Activated naive CD4-positive, alpha-beta T cell treated with anti-CD3 and anti-CD28 coated beads for 36 hours (primary cell): ENCODE data around the gene SLC24A4. TPM values are rescaled to one million over a fixed set of nuclear protein-coding genes. Genes with fewer than 3 reads are reported as not detected.

ENCODE experiments used
- CTCF ChIA-PET: fragments of 350-600 bp; sonication (Branson Sonifier 250); formaldehyde crosslinking; loops from one replicate; lab custom pipeline; 2021; ENCODE audit warnings: antibody characterized with exemption; lab: Charles Lee
- DNase-seq: peaks from one replicate; pipeline ENCODE4 v3.0.0-alpha.2; 2020
- H3K27ac Mint-ChIP-seq: one replicate; pipeline ENCODE4 v1.8.0; 2021; ENCODE audit warnings: mild to moderate bottlenecking, mixed read lengths
- H3K27me3 Mint-ChIP-seq: one replicate; pipeline ENCODE4 v1.8.0; 2021; ENCODE audit warnings: low read depth, mixed read lengths
- H3K36me3 Mint-ChIP-seq: one replicate; pipeline ENCODE4 v1.8.0; 2021; ENCODE audit warnings: low read depth, mixed read lengths
- H3K4me1 Mint-ChIP-seq: one replicate; pipeline ENCODE4 v1.8.0; 2021; ENCODE audit warnings: low read depth, mixed read lengths
- H3K4me3 Mint-ChIP-seq: one replicate; pipeline ENCODE4 v1.8.0; 2021; ENCODE audit warnings: mild to moderate bottlenecking, moderate library complexity, mixed read lengths
- H3K9me3 Mint-ChIP-seq: one replicate; pipeline ENCODE4 v1.8.0; 2021; ENCODE audit warnings: mixed read lengths
- intact Hi-C: fragments of 100-400 bp; cut with micrococcal nuclease; formaldehyde crosslinking; loops from one replicate; pipeline ENCODE4 v1.15.1; 2023
- total RNA-seq, 2 experiments: library from RNA; stranded (reverse); gene quantifications; one replicate each; pipeline ENCODE4 v1.2.3, GENCODE V29; 2021

Gene SLC24A4
- total RNA-seq, 2 experiments from 2014 or later = not detected

DNA sequence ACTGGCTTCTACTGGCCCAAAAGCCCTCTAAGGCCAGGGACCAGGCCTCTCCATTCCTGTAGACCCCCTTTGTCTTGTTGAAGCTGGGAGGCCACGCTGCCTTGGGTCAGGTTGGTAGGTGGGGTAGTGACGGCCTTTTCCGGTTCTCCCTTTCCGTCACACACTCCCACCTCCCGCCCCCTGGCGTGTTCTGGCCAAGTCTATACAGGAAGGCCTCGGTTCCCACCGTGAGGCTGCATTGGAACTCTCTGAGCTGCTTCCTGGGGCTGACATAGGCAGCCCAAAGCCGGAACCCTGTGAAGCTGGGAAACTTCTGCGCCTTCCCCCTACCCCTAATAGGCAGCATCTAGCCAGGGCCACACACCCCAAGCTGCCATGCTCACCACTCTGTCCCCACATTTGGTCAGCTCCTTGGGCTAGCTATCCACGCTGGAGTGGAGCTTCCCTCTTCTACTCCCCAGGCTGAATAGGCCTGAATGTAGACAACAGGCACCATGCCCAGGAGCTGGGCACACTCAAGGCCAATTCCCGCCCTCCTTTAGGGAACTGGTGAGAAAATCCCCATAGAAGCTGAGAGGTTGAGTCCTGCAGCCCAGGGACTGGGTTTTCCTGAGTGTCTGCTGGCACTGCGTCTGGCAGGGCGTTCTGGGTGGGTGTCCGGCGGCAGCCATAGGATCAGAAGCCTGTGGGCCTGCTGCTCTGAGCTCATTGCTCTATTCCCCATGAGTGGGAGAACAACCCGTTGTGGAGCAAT, 226.3 kb downstream of the SLC24A4 start:
- H3K4me3 Mint-ChIP-seq = no peak overlapping the region
- H3K27me3 Mint-ChIP-seq = no peaks in the 10 kb centered on the region
- no peaks in the 10 kb centered on the region for H3K9me3 Mint-ChIP-seq
- peaks cover 14% of the 10 kb centered on the region for H3K4me1 Mint-ChIP-seq
- no peaks in the 10 kb centered on the region for H3K36me3 Mint-ChIP-seq
- no peak for DNase-seq
- CTCF ChIA-PET = interaction anchor here (1.0 to 1.7 kb wide), 6 partner anchors 18 to 121 kb away, joined by 3 to 4 read pairs (median 4); no protein-coding TSS in a partner anchor
- intact Hi-C loops = loop anchor here (5.0 kb wide), 1 partner anchor 38 kb away; no protein-coding TSS in a partner anchor
- H3K27ac Mint-ChIP-seq = no peak overlapping the region

DNA sequence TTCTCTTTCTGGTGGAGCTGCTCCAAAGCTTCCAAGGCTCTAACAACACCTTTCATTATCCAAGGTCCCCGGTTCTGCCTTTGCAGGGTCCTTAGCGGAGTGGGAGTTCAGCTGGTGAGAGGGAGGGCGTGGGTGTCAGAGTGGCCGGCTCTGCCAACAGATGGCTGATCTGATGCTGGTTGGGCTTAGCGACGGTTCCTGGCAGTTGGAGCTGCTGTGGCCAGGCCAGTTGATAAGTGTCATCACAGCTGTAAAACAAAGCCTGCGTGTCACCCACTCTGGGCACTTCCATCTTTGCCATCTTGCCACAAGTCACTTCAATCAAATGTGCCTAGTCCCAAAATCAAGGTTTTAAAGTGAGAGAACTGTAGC, 226.9 kb downstream of the SLC24A4 start:
- no peaks in the 10 kb centered on the region for H3K9me3 Mint-ChIP-seq
- CTCF ChIA-PET = interaction anchor here (1.0 to 1.7 kb wide), 6 partner anchors 17 to 120 kb away, joined by 3 to 4 read pairs (median 4); no protein-coding TSS in a partner anchor
- no peaks in the 10 kb centered on the region for H3K27me3 Mint-ChIP-seq
- no peak for DNase-seq
- H3K4me1 Mint-ChIP-seq = peaks cover 14% of the 10 kb centered on the region
- H3K27ac Mint-ChIP-seq = no peak overlapping the region
- intact Hi-C loops = loop anchor here (5.0 kb wide), 1 partner anchor 37 kb away; no protein-coding TSS in a partner anchor
- H3K4me3 Mint-ChIP-seq = no peak overlapping the region
- H3K36me3 Mint-ChIP-seq = no peaks in the 10 kb centered on the region

Other genes with a start within 250 kb of the SLC24A4 start
- gene ATXN3, start 216.6 kb upstream of the SLC24A4 start, total RNA-seq = 10 to 100 TPM; 25.0 to 27.1 TPM
- gene NDUFB1, start 201.5 kb upstream of the SLC24A4 start, total RNA-seq = 100 to 1,000 TPM; 111 to 114 TPM
- gene CPSF2, start 201.2 kb upstream of the SLC24A4 start, total RNA-seq = 100 to 1,000 TPM; 103 to 115 TPM
- gene RIN3, start 190.6 kb downstream of the SLC24A4 start, total RNA-seq = 10 to 100 TPM; 15.8 to 16.0 TPM